H9 (cell line): ENCODE measurements around the gene TMEM163. TPM values are rescaled to one million over a fixed set of nuclear protein-coding genes. Genes with fewer than 3 reads are reported as not detected.

ENCODE experiments used
- DNase-seq: peaks from one replicate; pipeline ENCODE4 v3.0.0-alpha.2; 2017
- H2AFZ ChIP-seq: one replicate; pipeline ENCODE4 v1.6.1; 2013; ENCODE audit warnings: mild to moderate bottlenecking, low read length, control low read depth, moderate library complexity
- H2AK5ac ChIP-seq: 2 replicates; pipeline ENCODE4 v1.6.1; 2013; ENCODE audit warnings: low read length, control low read depth, mixed read lengths; ENCODE audit not compliant: insufficient read length
- H2BK120ac ChIP-seq: one replicate; pipeline ENCODE4 v1.6.1; 2013; ENCODE audit warnings: low read depth, mild to moderate bottlenecking, low read length, control low read depth, inconsistent platforms; ENCODE audit not compliant: poor library complexity, severe bottlenecking
- H2BK12ac ChIP-seq: 2 replicates; pipeline ENCODE4 v1.6.1; 2013; ENCODE audit warnings: low read length, control low read depth, mixed read lengths, low read depth; ENCODE audit not compliant: insufficient read length
- H2BK15ac ChIP-seq: 2 replicates; pipeline ENCODE4 v1.6.1; 2013; ENCODE audit warnings: low read depth, low read length, control low read depth
- H2BK20ac ChIP-seq: one replicate; pipeline ENCODE4 v1.6.1; 2013; ENCODE audit warnings: low read depth, mild to moderate bottlenecking, low read length, control low read depth, inconsistent platforms; ENCODE audit not compliant: poor library complexity, severe bottlenecking
- H2BK5ac ChIP-seq: 2 replicates; pipeline ENCODE4 v1.6.1; 2013; ENCODE audit warnings: low read length, control low read depth, mixed read lengths; ENCODE audit not compliant: insufficient read length
- H3K14ac ChIP-seq: 2 replicates; pipeline ENCODE4 v1.6.1; 2013; ENCODE audit warnings: low read length, control low read depth; ENCODE audit not compliant: insufficient read depth
- H3K18ac ChIP-seq: 2 replicates; pipeline ENCODE4 v1.6.1; 2013; ENCODE audit warnings: low read depth, mild to moderate bottlenecking, mixed read lengths, low read length, control low read depth; ENCODE audit not compliant: insufficient read length
- H3K23ac ChIP-seq: 2 replicates; pipeline ENCODE4 v1.6.1; 2013; ENCODE audit warnings: low read length, control low read depth, mixed read lengths, low read depth; ENCODE audit not compliant: insufficient read length
- H3K23me2 ChIP-seq: 2 replicates; pipeline ENCODE4 v1.6.1; 2013; ENCODE audit warnings: low read depth, mild to moderate bottlenecking, mixed read lengths, low read length, control low read depth; ENCODE audit not compliant: insufficient read length, poor library complexity, severe bottlenecking
- H3K27ac ChIP-seq: 2 replicates; pipeline ENCODE4 v1.5.1; 2013; ENCODE audit warnings: low read length, control low read depth, mixed read lengths, low read depth; ENCODE audit not compliant: insufficient read length
- H3K27me3 ChIP-seq: 2 replicates; pipeline ENCODE4 v1.6.1; 2013; ENCODE audit warnings: low read length, control low read depth, inconsistent platforms; ENCODE audit not compliant: insufficient read depth
- H3K4ac ChIP-seq: 2 replicates; pipeline ENCODE4 v1.6.1; 2013; ENCODE audit warnings: low read depth, mild to moderate bottlenecking, control low read depth, inconsistent platforms, low read length, moderate library complexity
- H3K4me1 ChIP-seq: 2 replicates; pipeline ENCODE4 v1.6.1; 2013; ENCODE audit warnings: low read length, control low read depth, inconsistent platforms; ENCODE audit not compliant: insufficient read depth
- H3K4me2 ChIP-seq: 2 replicates; pipeline ENCODE4 v1.6.1; 2013; ENCODE audit warnings: low read length, control low read depth, mixed read lengths; ENCODE audit not compliant: insufficient read length, insufficient read depth
- H3K56ac ChIP-seq: 2 replicates; pipeline ENCODE4 v1.6.1; 2013; ENCODE audit warnings: low read depth, mild to moderate bottlenecking, mixed read lengths, low read length, control low read depth; ENCODE audit not compliant: insufficient read length
- H3K79me1 ChIP-seq: 2 replicates; pipeline ENCODE4 v1.6.1; 2013; ENCODE audit warnings: low read depth, mild to moderate bottlenecking, moderate library complexity, low read length, control low read depth, inconsistent platforms; ENCODE audit not compliant: insufficient read depth, poor library complexity, severe bottlenecking
- H3K79me2 ChIP-seq: 2 replicates; pipeline ENCODE4 v1.6.1; 2013; ENCODE audit warnings: low read length, control low read depth, inconsistent platforms; ENCODE audit not compliant: insufficient read depth
- H3K9ac ChIP-seq: 2 replicates; pipeline ENCODE4 v1.6.1; 2013; ENCODE audit warnings: low read length, control low read depth, mixed read lengths; ENCODE audit not compliant: insufficient read length; ENCODE audit errors: extremely low read depth
- H3K9me3 ChIP-seq: one replicate; pipeline ENCODE4 v1.6.1; 2013; ENCODE audit warnings: low read depth, low read length, inconsistent platforms; ENCODE audit not compliant: control insufficient read depth
- H3T11ph ChIP-seq: one replicate; pipeline ENCODE4 v1.6.1; 2013; ENCODE audit warnings: mild to moderate bottlenecking, low read length, control low read depth, inconsistent platforms
- H4K20me1 ChIP-seq: one replicate; pipeline ENCODE4 v1.6.1; 2013; ENCODE audit not compliant: control insufficient read depth, insufficient read length, insufficient read depth
- H4K5ac ChIP-seq: 2 replicates; pipeline ENCODE4 v1.6.1; 2013; ENCODE audit warnings: low read depth, mild to moderate bottlenecking, mixed read lengths, low read length, control low read depth; ENCODE audit not compliant: insufficient read length
- H4K8ac ChIP-seq: replicated peaks from 2 replicates; pipeline ENCODE4 v1.6.1; 2013; ENCODE audit warnings: low read length, control low read depth, mixed read lengths, low read depth; ENCODE audit not compliant: insufficient read length
- H4K91ac ChIP-seq: 2 replicates; pipeline ENCODE4 v1.6.1; 2013; ENCODE audit warnings: low read depth, mild to moderate bottlenecking, moderate library complexity, mixed read lengths, low read length, control low read depth; ENCODE audit not compliant: insufficient read length
- H3K27ac Mint-ChIP-seq, 3 experiments: 2 replicates in 2 of 3; 3 replicates in 1 of 3; pipeline ENCODE4 v1.8.0; 2020 to 2021; ENCODE audit warnings: mixed read lengths in 3 of 3, mild to moderate bottlenecking in 1 of 3, moderate library complexity in 1 of 3
- H3K27me3 Mint-ChIP-seq: 2 replicates; pipeline ENCODE4 v1.8.0; 2021; ENCODE audit warnings: low read depth, mild to moderate bottlenecking, moderate library complexity, mixed read lengths
- H3K36me3 Mint-ChIP-seq, 3 experiments: 2 replicates in 2 of 3; 3 replicates in 1 of 3; pipeline ENCODE4 v1.8.0; 2020 to 2021; ENCODE audit warnings: low read depth in 3 of 3, mixed read lengths in 3 of 3; ENCODE audit not compliant: insufficient read depth in 1 of 3
- H3K4me1 Mint-ChIP-seq, 2 experiments: 2 replicates each; pipeline ENCODE4 v1.8.0; 2020; ENCODE audit warnings: mixed read lengths in 2 of 2
- H3K4me3 Mint-ChIP-seq, 2 experiments: 2 replicates in 1 of 2; 3 replicates in 1 of 2; pipeline ENCODE4 v1.8.0; 2020 to 2021; ENCODE audit warnings: mild to moderate bottlenecking in 2 of 2, mixed read lengths in 2 of 2, moderate library complexity in 1 of 2
- H3K9me3 Mint-ChIP-seq, 2 experiments: 2 replicates in 1 of 2; 3 replicates in 1 of 2; pipeline ENCODE4 v1.8.0; 2020; ENCODE audit warnings: mild to moderate bottlenecking in 2 of 2, mixed read lengths in 2 of 2, moderate library complexity in 1 of 2
- WGBS: extraction: QIAGEN DNeasy Blood & Tissue Kit; methylation state at CpG from one replicate; pipeline ENCODE4 v1.1.7; 2013; ENCODE audit warnings: missing lambda C conversion rate, low lambda C conversion rate, mixed read lengths; ENCODE audit not compliant: insufficient read length; ENCODE audit errors: extremely low coverage; 5-methylcytosine and 5-hydroxymethylcytosine counted together
- total RNA-seq: library from RNA; stranded (reverse); gene quantifications from 2 replicates; pipeline ENCODE4 v1.2.1, GENCODE V29; 2021
- TF ChIP-seq, protein P1 (sequence below): fragments of 200-600 bp; sonication (generic); conservative IDR thresholded peaks from 3 replicates; pipeline ENCODE4 v1.8.0; 2021; ENCODE audit warnings: antibody characterized with exemption, mild to moderate bottlenecking

The TMEM163 gene
- total RNA-seq, 1 experiment from 2014 or later = 0.39 TPM

- Histone ChIP-seq H3K23ac (no peak overlapping the region), H2BK5ac (no peak overlapping the region), H2AFZ (no peak overlapping the region), H3K14ac (no peak overlapping the region), H2BK15ac (no peak overlapping the region), H4K8ac (no peak overlapping the region), H3K56ac (no peak overlapping the region), H3K9ac (no peak overlapping the region), H3K4me2 (no peak overlapping the region), H3K9me3 (no peaks in the 10 kb centered on the region), H2BK20ac (no peak overlapping the region), H4K5ac (no peak overlapping the region), H3K23me2 (no peaks in the 10 kb centered on the region), H2BK12ac (no peak overlapping the region), H3K79me1 (no peaks in the 10 kb centered on the region), H3K27ac (no peak overlapping the region), H2AK5ac (no peak overlapping the region), H4K91ac (no peak overlapping the region), H4K20me1 (peaks cover 2% of the 10 kb centered on the region), H2BK120ac (no peak overlapping the region), H3K4ac (no peak overlapping the region), H3T11ph (no peak overlapping the region), H3K79me2 (no peaks in the 10 kb centered on the region), H3K4me1 (peaks cover 2% of the 10 kb centered on the region; the same call in 1 of the 2 replicates), H3K27me3 (peaks cover 13% of the 10 kb centered on the region), H3K18ac (no peak overlapping the region)
- Mint-ChIP-seq H3K36me3 (peaks cover 2 to 35% (median 10%) of the 10 kb centered on the region in 3 experiments; a peak in 5 of 7 replicates), H3K27ac (no peak overlapping the region), H3K4me1 (peaks cover 15 to 24% of the 10 kb centered on the region in 2 experiments), H3K27me3 (peaks cover 87% of the 10 kb centered on the region), H3K4me3 (no peak overlapping the region), H3K9me3 (no peaks in the 10 kb centered on the region)
- TF ChIP-seq, protein P1, sequence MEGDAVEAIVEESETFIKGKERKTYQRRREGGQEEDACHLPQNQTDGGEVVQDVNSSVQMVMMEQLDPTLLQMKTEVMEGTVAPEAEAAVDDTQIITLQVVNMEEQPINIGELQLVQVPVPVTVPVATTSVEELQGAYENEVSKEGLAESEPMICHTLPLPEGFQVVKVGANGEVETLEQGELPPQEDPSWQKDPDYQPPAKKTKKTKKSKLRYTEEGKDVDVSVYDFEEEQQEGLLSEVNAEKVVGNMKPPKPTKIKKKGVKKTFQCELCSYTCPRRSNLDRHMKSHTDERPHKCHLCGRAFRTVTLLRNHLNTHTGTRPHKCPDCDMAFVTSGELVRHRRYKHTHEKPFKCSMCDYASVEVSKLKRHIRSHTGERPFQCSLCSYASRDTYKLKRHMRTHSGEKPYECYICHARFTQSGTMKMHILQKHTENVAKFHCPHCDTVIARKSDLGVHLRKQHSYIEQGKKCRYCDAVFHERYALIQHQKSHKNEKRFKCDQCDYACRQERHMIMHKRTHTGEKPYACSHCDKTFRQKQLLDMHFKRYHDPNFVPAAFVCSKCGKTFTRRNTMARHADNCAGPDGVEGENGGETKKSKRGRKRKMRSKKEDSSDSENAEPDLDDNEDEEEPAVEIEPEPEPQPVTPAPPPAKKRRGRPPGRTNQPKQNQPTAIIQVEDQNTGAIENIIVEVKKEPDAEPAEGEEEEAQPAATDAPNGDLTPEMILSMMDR = no peak
- no peak for DNase-seq
- WGBS = no CpG with 5 or more reads among the region's 3 CpGs
These were observed 286.3 kb downstream of the TMEM163 start for GRCh38 chr2:134432435-134432883.
